Aorta (tissue), 5 donors: ENCODE measurements around the gene SMPD3. TPM values are rescaled to one million over a fixed set of nuclear protein-coding genes. Genes with fewer than 3 reads are reported as not detected.
"Not testable (repeated sequence)": the region's sequence is repeated elsewhere in the genome, so short reads cannot be mapped to it uniquely, and the experiment has no call there.

Experiments used
- ATAC-seq: fragments of 200-7000 bp; cut with Tn5 transposase; one replicate; pipeline ENCODE4 v1.9.1; 2022; ENCODE audit warnings: moderate library complexity; ENCODE audit not compliant: low FRiP score
- DNase-seq, 2 donors: peaks; one replicate each; pipeline ENCODE4 v3.0.0-alpha.2; 2020
- H3K27ac ChIP-seq, 2 donors: one replicate each; pipeline ENCODE4 v1.5.1; 2013; ENCODE audit warnings: low read length in 2 of 2, mild to moderate bottlenecking in 2 of 2, moderate library complexity in 2 of 2, control low read depth in 1 of 2, inconsistent platforms in 1 of 2, low read depth in 1 of 2
- H3K27me3 ChIP-seq, 2 donors: one replicate each; pipeline ENCODE4 v1.6.1; 2013; ENCODE audit warnings: control low read depth in 1 of 2, low read length in 1 of 2, mild to moderate bottlenecking in 1 of 2, moderate library complexity in 1 of 2; ENCODE audit not compliant: insufficient read depth in 2 of 2, control insufficient read depth in 1 of 2
- H3K36me3 ChIP-seq, 2 donors: one replicate each; pipeline ENCODE4 v1.6.1; 2013; ENCODE audit warnings: control low read depth in 1 of 2, low read length in 1 of 2, mild to moderate bottlenecking in 1 of 2; ENCODE audit not compliant: insufficient read depth in 2 of 2, control insufficient read depth in 1 of 2
- H3K4me1 ChIP-seq, 2 donors: one replicate each; pipeline ENCODE4 v1.6.1; 2013; ENCODE audit warnings: low read length in 2 of 2, control low read depth in 1 of 2, mild to moderate bottlenecking in 1 of 2, moderate library complexity in 1 of 2; ENCODE audit not compliant: insufficient read depth in 2 of 2, control insufficient read depth in 1 of 2
- H3K4me3 ChIP-seq, 2 donors: one replicate each; pipeline ENCODE4 v1.5.1; 2013; ENCODE audit warnings: low read length in 2 of 2, control low read depth in 1 of 2, mild to moderate bottlenecking in 1 of 2
- H3K9me3 ChIP-seq: one replicate; pipeline ENCODE4 v1.6.1; 2013; ENCODE audit warnings: mild to moderate bottlenecking, low read length; ENCODE audit not compliant: control insufficient read depth
- WGBS, 2 donors: extraction: QIAGEN DNeasy Blood & Tissue Kit; methylation state at CpG; one replicate each; pipeline ENCODE4 v1.1.7; 2013; 5-methylcytosine and 5-hydroxymethylcytosine counted together
- intact Hi-C, 2 donors: fragments of 100-400 bp; cut with DNase I; formaldehyde crosslinking; loops; one replicate each; pipeline versions ENCODE4 v1.14.2 to v1.15.0; 2022
- long read RNA-seq, 2 donors: library from polyadenylated mRNA; unstranded; transcript quantifications; one replicate each; pipeline ENCODE4 v2.0.0, GENCODE V29; 2020 to 2021
- polyA plus RNA-seq, 2 donors: library from polyadenylated mRNA; stranded (reverse); fragments of 200-250 nt; gene quantifications; one replicate each; pipeline ENCODE4 v1.2.3, GENCODE V29; 2013
- total RNA-seq, 2 donors: library from RNA; stranded (reverse); fragmentation: NEBNext Ultra II Directional; extraction: Animal tissue kit (Norgen Biotek cat#: 25700); gene quantifications; one replicate each; pipeline ENCODE4 v1.2.1, GENCODE V29; 2021
- donor health status: healthy with polysubstance abuse.
- donor health status: Bipolar disorder and iron deficiency.
- donor health status: DM: no; HTN: no; CAD: no.
- donor health status: DM: no; HTN: no; CAD: no.
- donor health status: DM: yes; HTN: yes; CAD: no.

SMPD3 gene
- total RNA-seq (1 to 10 TPM in 1 of 2 donors, under 1 TPM in 1; 0.29 to 1.1 TPM), polyA plus RNA-seq (1 to 10 TPM in 1 of 2 donors, not detected in 1; 7.5 TPM)
- long read RNA-seq, donor 1: 0 reads
- long read RNA-seq, donor 2, partial matches to known transcripts: 0 of 1 reads
- long read RNA-seq, donor 2, other reads (novel, unspliced or antisense): 1 of 1 reads

DNA sequence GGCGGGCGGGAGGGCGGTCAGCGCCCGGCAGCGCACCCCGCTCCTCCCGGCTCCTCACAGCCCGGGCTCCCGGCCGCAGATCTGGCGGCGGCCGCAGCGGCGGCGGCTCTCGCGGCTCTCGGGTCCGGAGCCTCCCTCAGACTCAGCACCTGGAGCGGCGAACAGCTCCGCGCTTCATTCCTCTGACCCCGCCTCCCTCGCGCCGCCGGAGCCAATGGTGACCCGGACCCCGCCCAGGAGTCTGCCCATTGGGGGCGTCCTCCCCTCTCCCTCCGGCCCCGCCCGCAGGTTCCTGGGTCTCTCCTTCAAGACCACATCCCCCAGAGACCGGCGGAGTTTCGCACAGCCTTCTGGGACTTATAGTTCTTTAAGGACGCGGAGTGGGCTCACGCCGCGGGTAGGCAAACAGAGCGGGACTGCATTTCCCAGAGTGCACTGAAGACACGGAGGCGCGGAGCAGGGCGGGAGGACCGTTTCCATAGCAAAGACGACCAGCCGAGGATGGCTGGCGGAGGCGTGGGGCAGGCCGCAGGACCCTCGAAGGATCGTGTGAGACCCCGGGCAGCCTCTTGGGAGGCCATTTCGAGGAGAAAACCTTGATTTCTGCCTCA lies at the start of gene SMPD3:
SMPD3 (minus strand) TSS at position 149 of the 611 bp plus-strand sequence. CDS start 76,327 bp downstream, outside the sequence.
- H3K4me3 ChIP-seq: no peak within 1 kb of the TSS
- H3K27ac ChIP-seq: no peak within 1 kb of the TSS
- DNase-seq (peak; percentile 97 to 98), ATAC-seq (peak; percentile 96)
- WGBS, 2 donors: 1% methylated on average over 59 of the region's 59 CpGs
- H3K36me3 ChIP-seq: no peaks in the 10 kb centered on the region
- no peaks in the 10 kb centered on the region for H3K27me3 ChIP-seq
- no peaks in the 10 kb centered on the region for H3K4me1 ChIP-seq
- intact Hi-C loops: no loop called here
- no peaks in the 10 kb centered on the region for H3K9me3 ChIP-seq

- Histone ChIP-seq H3K27me3 (no peaks in the 10 kb centered on the region), H3K4me1 (no peaks in the 10 kb centered on the region), H3K4me3 (no peak overlapping the region), H3K27ac (no peak overlapping the region), H3K9me3 (no peaks in the 10 kb centered on the region), H3K36me3 (no peaks in the 10 kb centered on the region)
- intact Hi-C loops: no loop called here
- WGBS, 2 donors: 57 to 60% methylated on average over 8 of the region's 8 CpGs
- DNase-seq (no peak), ATAC-seq (no peak)
These were observed 48.4 kb upstream of the SMPD3 start for GRCh38 chr16:68496689-68497088.

DNA sequence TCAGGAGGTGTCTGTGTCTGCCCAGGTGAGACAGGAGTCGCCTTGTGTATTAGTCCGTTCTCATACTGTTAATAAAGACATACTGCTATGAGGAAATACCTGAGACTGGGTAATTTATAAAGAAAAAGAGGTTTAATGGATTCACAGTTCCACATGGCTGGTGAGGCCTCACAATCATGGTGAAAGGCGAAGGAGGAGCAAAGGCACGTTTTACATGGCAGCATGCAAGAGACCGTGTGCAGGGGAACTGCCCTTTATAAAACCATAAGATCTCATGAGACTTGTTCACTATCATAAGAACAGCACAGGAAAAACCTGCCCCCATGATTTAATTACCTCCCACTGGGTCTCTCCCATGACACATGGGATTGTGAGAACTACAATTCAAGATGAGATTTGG lies 46.0 kb upstream of the SMPD3 start:
- H3K36me3 ChIP-seq, H3K4me1 ChIP-seq, intact Hi-C loops, H3K27ac ChIP-seq, H3K9me3 ChIP-seq, ATAC-seq, H3K27me3 ChIP-seq, H3K4me3 ChIP-seq: not testable (repeated sequence)
- peak in 1 of 2 donors; percentile 3 for DNase-seq
- WGBS, 2 donors: 91 to 93% methylated on average over 5 of the region's 5 CpGs

DNA sequence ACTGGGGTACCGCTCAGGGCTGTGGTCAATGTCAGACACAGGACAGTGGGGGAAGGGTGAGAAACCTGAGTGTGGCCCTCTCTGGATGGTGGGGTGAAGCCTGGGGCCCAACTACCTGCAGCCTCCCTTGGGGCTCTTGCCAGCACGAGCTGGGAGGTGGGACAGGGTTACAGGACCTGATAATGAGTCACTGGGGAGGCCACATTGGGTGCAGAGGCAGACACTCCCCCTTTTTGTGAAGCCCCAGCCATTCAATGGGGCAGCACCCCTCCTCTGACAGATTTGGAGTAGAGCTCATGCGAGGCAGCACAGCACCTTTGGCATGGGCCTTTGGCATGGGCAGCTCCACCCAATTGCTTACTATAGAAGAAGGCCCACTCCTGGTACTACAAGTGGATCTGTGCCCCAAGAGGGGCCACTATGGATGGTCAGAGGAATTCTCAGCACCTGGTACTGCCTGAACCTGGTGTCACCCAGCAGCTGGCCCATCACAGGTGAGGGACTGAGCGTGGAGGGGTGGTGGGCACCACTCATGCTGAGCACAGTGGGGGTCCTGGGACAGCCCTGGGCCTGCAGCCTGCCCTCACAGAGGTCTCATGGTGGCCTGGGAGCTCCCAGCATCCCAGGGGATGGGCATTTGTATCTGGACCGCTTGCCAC lies 45.2 kb upstream of the SMPD3 start:
- Histone ChIP-seq H3K36me3 (no peaks in the 10 kb centered on the region), H3K4me3 (no peak overlapping the region), H3K27ac (no peak overlapping the region), H3K27me3 (no peaks in the 10 kb centered on the region), H3K4me1 (no peaks in the 10 kb centered on the region), H3K9me3 (no peaks in the 10 kb centered on the region)
- DNase-seq (peak in 1 of 2 donors; percentile 61), ATAC-seq (peak; percentile 15)
- WGBS, 2 donors: 89 to 94% methylated on average over 4 to 5 of the region's 5 CpGs
- intact Hi-C loops: no loop called here

DNA sequence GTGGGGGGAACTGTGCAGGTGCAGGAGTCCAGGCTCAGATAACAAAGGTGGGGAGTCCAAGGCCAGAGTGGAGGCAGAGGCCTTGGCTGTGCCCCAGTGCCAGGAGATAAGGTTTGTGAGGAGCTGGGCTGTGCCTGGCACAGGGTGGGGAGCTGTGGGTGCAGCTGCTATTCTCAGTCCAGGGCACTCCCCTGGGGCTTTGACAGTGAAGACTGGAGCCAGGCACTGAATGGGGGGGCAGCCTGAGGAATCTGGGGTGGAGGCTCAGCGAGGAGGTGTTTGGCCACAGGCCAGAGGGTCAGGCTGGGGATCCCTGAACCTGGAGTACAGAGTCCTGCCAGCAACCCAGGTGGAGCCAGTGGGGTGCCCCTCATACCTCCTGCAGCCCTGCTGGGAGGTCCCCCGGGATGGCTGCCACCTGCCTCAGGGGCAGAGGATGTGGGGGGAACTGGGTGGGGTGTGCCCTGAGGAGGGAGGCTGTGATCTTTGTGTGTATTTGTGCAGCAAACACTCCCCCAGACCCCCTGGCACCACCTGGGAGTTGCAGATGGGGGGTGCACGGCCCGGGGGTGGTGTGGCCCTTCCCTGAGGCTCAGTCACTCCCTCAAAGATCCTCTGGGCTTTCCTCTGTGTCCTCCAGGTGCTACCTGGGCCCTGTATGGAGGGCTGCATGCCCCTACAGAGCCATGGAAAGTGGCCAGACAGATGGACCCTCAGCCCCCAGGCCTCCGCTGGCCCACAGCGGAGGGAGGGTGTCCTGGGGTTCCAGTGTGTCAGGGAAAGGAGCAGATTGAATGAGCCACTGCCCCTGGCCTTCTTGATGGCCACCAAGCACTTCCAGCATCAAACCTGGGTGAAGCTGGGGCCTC lies 44.5 kb upstream of the SMPD3 start:
- Histone ChIP-seq H3K4me1 (no peaks in the 10 kb centered on the region), H3K27me3 (no peaks in the 10 kb centered on the region), H3K9me3 (no peaks in the 10 kb centered on the region), H3K4me3 (no peak overlapping the region), H3K27ac (no peak overlapping the region), H3K36me3 (no peaks in the 10 kb centered on the region)
- DNase-seq: peak in 1 of 2 donors; percentile 49
- intact Hi-C loops: no loop called here
- 74 to 75% methylated on average over 6 of the region's 6 CpGs for WGBS, 2 donors
- ATAC-seq: no peak

GRCh38 chr16:68492151-68492542 lies 43.8 kb upstream of the SMPD3 start:
- intact Hi-C loops: no loop called here

DNA sequence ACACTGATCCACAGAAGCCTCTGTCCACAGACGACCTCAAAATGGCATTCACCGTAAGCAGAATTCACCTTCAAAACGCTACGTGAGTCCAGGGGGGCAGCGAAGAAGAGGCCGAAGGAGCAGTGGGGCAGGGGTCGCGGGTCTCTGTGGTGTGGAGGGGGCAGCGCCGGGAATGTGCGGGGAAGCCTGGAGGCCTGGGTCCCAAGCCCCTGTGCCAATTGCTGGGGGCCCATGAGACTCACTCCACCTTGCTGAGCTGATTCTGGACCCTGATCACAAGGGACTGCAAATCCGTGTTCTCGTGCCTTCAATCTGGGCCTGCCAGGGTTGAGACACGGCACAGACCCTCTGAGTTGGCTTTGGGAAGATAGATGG lies 43.3 kb upstream of the SMPD3 start:
- no peak for ATAC-seq
- no peaks in the 10 kb centered on the region for H3K27me3 ChIP-seq
- intact Hi-C loops: no loop called here
- H3K4me3 ChIP-seq: no peak overlapping the region
- DNase-seq: peak in 1 of 2 donors; percentile 58
- H3K9me3 ChIP-seq: no peaks in the 10 kb centered on the region
- WGBS, 2 donors: 80 to 85% methylated on average over 14 of the region's 14 CpGs
- no peaks in the 10 kb centered on the region for H3K36me3 ChIP-seq
- H3K27ac ChIP-seq: no peak overlapping the region
- H3K4me1 ChIP-seq: no peaks in the 10 kb centered on the region

More at GRCh38 chr16:68492151-68492542, 43.8 kb upstream of the SMPD3 start:
- no peaks in the 10 kb centered on the region for H3K9me3 ChIP-seq
- no peak overlapping the region for H3K4me3 ChIP-seq
- no peaks in the 10 kb centered on the region for H3K27me3 ChIP-seq
- 86 to 88% methylated on average over 11 of the region's 11 CpGs for WGBS, 2 donors
- no peak overlapping the region for H3K27ac ChIP-seq
- DNase-seq: peak in 1 of 2 donors; percentile 75
- no peak for ATAC-seq
- no peaks in the 10 kb centered on the region for H3K36me3 ChIP-seq
- H3K4me1 ChIP-seq: no peaks in the 10 kb centered on the region

DNA sequence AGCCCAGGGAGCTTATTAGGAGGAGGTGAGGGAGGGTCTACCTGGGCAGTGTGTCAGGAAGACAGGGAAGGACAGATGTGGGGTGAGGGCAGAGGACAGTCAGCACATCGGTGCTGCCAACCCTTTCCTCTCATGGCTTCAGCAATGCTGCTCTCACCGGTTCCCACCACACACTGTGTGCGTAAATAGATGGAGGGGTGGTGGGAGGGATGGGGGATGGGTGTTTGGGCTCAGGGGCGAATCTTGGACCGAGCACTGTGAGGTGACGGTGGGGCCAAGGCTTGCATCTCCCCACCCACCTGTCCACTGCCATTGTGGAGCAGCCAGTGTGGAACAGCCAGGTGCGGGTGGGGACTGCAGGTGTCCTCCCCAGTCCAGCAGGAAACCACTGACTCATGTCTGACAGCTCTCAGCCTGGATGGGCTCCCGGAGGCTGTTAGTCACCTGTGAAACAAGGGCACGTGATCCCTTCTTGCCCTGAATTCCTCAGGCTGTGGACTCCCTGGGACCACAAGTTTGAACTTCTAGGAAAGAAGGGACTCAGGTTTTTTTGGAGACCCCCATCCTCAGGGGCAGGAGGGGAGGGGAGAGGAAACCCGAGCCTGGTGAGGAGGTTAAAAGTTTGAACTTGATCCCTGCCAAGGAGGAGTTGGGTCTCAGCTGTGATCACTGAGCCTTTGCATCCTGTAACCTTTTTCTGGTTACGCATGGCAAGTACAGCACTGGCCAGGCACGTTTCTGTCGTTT lies 42.7 kb upstream of the SMPD3 start:
- no peak overlapping the region for H3K27ac ChIP-seq
- no peaks in the 10 kb centered on the region for H3K9me3 ChIP-seq
- no peaks in the 10 kb centered on the region for H3K36me3 ChIP-seq
- no peaks in the 10 kb centered on the region for H3K4me1 ChIP-seq
- ATAC-seq: no peak
- H3K4me3 ChIP-seq: no peak overlapping the region
- peak in 1 of 2 donors; percentile 33 for DNase-seq
- no peaks in the 10 kb centered on the region for H3K27me3 ChIP-seq
- 43 to 46% methylated on average over 13 of the region's 13 CpGs for WGBS, 2 donors
- intact Hi-C loops: no loop called here
